ENCODE results near the gene CEP104.

- no peak for TF ChIP-seq CTCF (IDR thresholded peaks at IDR 0.05)
- no peak for TF ChIP-seq EZH2 (IDR thresholded peaks at IDR 0.05; ENCODE audit: borderline replicate concordance, insufficient read depth, low read depth, low read length, poor library complexity, severe bottlenecking)
Measured at GRCh38 chr1:3773572-3774275, 83.3 kb downstream of the CEP104 start.
